ENCODE data around the gene SSH2.
"Not testable (repeated sequence)": the region's sequence is repeated elsewhere in the genome, so short reads cannot be mapped to it uniquely, and the experiment has no call there.

SSH2 gene

DNA sequence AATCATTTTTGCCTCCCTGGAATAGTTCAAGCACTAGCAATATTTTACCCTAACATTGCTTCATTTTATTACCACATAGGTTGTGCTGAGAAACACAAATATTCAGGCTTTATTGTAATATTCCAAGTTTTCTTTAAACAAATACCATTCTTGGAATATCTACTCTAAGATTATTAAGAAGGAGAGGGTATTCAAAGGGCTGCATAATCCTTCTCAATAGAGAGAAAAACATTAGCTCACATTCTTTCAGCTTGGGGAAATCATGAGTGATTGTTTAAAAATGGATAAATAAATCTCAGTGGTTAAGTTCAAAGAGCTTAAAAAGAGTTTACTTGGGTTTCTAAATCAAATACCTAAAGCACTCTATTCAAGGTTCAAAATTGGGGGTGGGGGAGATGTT is 195.4 kb downstream of the SSH2 start:
- no peak for DNase-seq (ENCODE audit: low read depth)

DNA sequence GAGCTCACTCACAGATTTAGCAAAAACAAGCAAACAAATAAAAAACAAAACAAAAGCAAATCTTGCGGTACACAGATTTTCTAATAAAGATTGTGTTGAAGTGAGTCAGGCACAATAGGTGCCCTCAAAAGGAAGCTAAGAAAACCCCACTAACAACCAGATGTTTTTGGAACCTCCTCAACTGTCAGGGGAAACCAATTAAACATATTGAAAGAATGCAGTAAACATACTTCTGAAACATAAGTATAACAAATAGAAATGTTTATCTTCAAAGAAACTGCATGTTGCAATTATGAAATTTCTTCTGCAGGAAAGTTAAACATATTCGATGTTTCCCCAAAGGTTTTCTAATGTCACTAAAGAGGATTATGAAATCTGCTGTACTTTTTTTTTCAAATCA is 196.9 kb downstream of the SSH2 start:
- DNase-seq (ENCODE audit: low read depth) = no peak

DNA sequence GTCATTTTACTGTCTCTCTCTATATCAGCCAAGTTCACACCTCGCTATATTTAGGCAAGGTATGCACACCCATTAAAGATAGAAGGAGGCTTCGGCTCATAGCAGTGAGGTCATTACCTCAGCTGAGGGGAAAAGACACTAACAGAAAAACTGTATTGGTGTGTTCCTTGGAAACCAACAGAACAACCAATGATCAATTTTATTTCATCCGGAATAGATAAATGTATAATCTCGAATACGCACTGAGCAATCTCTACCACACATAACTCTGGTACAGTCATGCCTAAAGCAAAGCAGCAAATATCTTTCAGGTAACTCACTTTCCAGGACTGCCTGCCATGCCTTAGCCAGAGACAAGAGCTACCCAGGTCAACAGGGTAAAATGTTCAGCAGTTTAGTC is 197.4 kb downstream of the SSH2 start:
- DNase-seq (ENCODE audit: low read depth) = no peak

DNA sequence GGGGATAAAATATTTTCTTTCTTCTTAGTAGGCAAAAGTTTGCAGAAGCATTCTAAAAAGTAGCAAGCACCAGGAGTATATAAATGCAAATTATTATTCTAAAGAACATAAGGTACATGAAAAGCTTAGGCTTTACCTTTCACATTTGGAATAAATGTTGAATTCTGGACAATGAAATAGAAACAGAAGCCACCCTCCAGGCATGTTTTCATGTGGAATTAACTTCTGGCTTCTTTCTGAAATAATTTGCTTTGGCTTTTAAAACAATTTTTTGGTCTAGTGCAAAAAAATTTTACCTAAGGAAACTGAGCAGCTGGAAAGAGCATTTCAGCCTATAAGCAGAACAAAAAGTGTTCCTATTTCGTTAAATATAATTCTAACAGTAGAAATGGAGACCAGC is 197.8 kb downstream of the SSH2 start:
- DNase-seq (ENCODE audit: low read depth) = no peak

DNA sequence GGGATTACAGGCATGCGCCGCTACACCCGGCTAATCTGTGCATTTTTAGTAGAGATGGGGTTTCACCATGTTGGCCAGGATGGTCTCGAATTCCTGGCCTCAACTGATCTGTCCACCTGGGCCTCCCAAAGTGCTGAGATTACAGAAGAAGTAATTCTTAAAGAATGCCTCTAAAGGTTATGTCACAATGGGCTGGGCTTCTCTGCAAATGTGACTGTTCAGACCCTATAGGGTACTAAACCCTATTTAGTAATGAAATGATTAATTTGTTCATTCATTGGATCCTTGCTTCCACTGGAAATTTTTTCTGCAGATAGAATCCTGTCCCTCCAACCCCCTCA is 198.5 kb downstream of the SSH2 start:
- DNase-seq (ENCODE audit: low read depth) = no peak

DNA sequence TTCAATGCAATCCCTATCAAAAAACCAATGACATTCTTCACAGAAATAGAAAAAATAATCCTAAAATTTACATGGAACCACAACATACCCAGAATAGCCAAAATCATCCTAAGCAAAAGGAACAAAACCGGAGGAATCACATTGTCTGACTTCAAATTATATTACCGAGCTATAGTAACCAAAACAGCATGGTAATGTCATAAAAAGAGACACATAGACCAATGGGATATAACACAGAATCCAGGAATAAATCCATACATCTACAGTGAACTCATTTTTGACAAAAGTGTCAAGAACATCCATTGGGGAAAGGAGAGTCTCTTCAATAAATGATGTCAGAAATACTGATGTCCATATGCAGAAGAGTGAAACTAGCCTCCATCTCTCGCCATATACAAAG is 201.5 kb downstream of the SSH2 start:
- DNase-seq (ENCODE audit: low read depth) = no peak

DNA sequence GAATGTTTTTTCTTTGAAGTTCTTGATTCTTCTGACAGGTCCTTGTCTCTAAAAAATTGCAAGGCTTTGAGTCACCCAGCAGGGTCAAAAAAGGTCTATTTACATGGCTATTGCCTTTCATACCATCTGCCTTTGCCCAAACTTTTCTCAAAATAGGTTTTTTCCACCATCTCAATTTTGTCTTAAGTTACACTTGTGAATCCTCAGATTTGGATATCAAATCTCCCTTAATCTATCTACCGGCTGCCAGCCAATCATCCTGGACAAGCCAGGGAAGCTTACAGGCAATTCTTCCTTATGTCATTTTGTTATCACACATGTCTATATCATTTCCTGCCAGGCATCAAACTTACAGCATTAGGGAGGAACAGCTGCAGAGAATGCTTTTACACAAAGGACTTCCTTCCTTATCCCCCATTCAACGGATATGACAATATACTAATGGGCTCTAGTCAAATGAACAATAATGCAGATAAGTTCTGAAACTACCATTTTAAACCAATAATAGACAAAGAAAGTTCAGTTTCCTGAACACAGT is 203.2 kb downstream of the SSH2 start:
- DNase-seq (ENCODE audit: low read depth) = no peak

DNA sequence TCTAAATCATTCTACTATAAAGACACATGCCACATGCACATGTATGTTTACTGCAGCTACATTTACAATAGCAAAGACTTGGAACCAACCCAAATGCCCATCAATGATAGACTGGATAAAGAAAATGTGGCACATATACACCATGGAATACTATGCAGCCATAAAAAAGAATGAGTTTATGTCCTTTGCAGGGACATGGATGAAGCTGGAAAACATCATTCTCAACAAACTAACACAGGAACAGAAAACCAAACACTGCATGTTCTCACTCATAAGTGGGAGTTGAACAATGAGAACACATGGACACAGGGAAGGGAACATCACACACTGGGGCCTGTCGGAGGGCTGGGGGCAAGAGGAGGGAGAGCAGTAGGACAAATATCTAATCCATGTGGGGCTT is 204.6 kb downstream of the SSH2 start:
- not testable (repeated sequence) for DNase-seq (ENCODE audit: low read depth)

DNA sequence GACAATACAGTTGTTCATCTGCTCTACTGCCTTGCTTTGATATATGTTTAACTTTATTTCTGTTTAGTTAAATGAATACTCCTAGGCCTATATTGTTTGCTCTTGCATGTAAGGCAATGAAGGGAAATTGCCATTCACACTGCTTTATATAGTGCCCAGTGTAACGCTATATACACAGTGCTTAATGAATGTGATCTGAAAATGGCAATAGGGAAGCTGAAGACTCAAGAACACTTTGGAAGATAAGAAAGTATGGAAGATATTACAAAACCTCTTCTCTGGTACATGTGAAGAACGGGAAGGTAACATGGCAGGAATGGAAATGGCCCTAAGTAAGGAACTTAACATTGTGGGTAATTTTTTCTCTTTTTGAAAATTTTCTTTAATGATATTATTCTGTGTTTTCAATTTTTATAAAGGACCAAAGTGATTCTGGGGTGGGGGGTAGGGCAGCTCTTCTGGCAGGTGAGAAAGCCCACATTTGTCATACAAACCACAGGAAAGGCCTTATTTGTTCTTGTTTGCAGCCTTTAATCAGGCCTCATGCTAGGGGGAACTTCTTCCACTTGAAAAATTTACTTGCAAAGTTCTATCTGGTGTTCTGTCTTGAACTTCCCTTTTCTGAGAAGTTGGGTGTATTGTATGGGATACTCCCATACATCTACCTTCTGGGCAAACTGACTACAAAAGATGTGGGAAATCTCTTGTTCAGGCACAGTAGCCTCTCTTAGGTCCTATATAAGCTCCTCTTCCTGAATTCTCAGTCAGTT is 206.6 kb downstream of the SSH2 start:
- DNase-seq (ENCODE audit: low read depth) = no peak

DNA sequence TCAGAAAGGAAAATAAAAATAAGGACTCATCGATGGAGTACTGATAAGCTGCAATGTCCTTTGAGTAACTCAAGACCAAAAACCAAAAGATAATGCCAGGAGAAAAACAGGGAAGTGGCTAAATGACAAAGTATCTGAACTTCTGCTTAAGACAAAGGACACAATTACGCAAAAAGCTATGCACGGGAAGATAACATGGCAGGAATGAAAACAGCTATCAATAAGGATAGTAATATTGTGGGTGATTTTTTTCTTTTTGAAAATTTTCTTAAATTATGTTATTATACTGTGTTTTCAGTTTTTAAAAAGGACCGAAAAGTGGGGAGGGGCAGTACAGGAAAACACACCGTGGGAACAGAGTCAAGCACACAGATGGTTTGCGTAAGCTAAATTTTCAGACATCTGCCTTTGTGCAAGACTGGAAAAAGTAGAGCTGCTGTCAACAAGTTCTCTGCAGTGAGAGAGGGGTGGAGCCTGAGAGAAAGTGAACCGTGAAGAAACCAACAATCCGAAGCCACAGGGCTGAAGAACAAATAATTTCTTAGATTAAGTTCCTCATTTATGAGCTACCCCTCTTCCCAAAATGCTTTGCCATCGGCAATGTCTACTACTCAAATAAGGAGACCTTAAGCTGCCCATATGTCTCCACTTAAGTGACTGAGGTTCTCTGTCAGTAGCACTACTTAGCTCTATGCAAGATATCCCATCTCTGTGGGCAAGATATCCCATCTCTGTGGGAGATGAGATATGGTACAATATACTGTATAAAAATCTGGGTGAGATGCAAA is 207.4 kb downstream of the SSH2 start:
- no peak for DNase-seq (ENCODE audit: low read depth)

DNA sequence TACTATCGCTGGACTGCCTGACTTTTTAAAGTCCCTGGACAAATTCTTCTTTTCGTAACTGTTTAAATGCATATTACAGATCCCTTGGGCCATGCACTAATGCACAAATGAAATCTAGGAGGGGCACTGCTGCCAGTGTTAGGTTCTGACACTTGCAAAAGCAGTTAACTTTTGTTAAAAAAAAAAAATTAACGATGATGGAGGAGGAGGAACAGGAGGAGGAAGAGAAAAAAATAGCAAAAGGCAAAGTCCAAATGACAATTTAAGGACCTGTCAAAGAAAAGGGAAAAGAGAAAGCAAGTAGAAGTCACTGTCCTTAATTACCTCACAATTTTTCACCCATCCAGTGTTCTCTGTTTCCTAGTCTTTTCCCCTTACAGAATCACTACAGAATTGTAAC is 209.5 kb downstream of the SSH2 start:
- no peak for DNase-seq (ENCODE audit: low read depth)

DNA sequence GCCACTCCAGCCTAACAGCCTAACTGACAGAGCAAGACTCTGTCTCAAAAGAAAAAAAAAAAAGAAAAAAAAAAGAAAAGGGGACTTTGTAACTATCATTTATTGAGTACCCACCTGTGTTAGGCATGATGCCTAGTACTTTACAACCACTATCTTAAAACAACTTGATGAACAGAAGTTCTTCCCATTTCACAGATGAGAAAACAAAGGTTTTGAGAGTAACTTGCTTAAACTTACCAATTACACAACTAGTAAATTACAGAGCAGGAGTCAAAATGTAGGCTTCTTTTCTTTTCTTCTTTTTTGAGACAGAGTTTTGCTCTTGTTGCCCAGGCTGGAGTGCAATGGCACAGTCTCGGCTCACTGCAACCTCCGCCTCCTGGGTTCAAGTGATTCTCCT is 210.6 kb downstream of the SSH2 start:
- no peak for DNase-seq (ENCODE audit: low read depth)

DNA sequence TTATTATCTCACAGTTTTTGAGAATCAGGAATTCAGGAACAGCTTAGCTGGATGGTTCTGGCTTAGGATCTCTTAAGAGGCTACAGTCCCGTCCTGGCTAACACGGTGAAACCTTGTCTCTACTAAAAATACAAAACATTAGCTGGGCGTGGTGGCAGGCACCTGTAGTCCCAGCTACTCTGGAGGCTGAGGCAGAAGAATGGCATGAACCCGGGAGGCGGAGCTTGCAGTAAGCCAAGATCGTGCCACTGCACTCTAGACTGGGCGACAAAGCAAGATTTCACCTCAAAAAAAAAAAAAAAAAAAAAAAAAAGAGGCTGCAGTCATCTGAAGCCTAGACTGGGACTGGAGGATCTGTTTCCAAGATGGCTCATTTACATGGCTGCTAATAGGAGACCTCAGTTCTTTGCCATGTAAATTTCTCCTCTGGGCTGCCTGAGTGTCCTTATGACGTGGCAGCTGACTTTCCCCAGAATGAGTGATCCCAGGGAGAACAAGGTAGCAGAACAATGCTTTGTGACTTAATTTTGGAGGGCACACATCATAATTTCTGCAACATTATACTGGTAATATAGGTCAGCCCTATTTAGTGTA is 211.5 kb downstream of the SSH2 start:
- no peak for DNase-seq (ENCODE audit: low read depth)

DNA sequence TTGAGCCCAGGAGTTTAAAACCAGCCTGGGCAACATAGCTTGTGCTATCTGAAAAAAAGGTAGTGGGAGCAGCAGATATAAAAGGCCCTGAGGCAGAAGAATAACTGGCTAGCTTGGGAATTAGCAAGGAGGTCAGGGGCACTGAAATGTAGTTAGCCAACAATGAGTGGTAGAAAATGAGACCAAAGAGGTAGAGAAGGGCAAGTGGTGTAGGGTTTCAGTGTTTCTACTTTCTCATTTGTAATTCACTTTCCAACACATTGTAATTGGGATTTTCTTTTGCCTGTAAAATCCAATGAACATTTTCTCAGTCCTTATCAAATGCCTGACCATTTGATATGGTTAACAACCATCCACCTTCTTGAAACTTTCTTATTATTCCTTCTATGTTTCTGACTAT is 212.2 kb downstream of the SSH2 start:
- no peak for DNase-seq (ENCODE audit: low read depth)

DNA sequence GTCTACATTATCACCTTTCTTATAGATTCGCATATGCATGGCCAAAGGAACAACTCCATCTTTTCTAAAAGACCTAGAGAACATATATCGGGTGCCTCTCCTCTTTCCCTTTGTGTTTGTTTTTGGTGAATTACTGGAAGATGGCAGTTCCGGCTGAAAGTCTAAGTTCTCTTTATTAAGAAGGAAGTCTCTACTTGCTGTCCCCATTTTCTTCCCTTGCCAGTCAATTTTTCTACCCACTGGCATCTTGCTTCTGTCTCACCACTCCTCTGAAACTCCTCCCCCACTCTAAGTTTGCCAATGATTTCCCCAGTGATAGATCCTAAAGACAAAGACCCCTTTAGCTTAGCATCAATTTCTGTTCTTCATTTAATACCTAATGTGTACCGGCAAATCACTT is 213.5 kb downstream of the SSH2 start:
- no peak for DNase-seq (ENCODE audit: low read depth)

DNA sequence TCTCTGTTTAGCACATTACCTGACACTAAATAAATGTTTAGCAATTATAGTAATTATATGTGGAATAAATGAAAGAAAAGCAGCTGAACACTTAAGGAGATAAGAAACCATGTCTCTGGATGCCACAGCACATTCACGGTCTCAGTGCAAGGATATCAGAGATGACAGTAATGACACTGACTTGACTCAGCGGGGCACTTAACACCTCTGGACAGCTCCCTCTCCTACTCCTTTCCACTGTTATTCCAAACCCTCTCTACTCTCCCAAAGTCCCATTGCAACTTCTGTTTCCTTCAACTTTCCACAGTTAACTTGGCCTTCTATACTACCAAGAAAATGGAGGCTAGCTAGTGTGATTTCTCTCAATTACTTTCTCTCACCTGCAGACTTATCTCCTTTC is 214.3 kb downstream of the SSH2 start:
- no peak for DNase-seq (ENCODE audit: low read depth)

DNA sequence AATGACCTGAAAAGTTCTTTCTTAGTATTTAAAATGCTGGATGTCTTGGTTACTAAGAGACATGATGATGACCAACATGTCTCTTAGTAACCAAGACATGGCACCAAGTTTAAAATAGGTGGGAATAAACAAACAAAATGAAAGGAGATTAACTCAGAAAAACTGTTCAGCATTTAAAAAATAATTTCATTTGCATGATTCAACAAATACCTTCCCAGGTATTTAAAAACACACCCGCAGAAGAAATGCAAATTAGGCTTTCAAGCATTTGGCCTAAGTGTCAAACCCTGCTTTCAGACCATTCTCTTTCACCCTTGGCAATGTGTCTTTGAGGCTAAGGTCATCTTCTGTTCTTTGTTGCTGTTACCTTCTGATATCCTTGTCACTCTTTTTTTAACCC is 215.9 kb downstream of the SSH2 start:
- DNase-seq (ENCODE audit: low read depth) = no peak

DNA sequence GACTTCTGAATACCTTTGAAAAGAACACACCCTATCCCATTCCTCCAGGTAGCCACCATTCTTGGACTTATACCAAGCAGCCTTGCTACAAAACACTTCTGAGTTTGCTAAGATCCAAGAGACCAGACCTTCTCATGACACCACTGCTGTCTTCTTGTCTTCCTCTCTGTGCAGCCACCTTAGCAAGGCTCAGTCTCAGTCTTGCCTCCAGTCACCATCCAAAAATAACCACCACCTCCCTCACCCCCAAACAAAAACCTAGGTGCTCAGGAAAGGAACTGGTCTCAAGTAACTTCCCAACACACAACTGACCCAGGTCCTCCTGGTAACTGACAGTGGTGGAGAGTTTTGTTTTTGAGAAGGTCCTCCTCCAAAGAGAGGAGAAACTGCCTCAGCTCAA is 216.4 kb downstream of the SSH2 start:
- DNase-seq (ENCODE audit: low read depth) = no peak

DNA sequence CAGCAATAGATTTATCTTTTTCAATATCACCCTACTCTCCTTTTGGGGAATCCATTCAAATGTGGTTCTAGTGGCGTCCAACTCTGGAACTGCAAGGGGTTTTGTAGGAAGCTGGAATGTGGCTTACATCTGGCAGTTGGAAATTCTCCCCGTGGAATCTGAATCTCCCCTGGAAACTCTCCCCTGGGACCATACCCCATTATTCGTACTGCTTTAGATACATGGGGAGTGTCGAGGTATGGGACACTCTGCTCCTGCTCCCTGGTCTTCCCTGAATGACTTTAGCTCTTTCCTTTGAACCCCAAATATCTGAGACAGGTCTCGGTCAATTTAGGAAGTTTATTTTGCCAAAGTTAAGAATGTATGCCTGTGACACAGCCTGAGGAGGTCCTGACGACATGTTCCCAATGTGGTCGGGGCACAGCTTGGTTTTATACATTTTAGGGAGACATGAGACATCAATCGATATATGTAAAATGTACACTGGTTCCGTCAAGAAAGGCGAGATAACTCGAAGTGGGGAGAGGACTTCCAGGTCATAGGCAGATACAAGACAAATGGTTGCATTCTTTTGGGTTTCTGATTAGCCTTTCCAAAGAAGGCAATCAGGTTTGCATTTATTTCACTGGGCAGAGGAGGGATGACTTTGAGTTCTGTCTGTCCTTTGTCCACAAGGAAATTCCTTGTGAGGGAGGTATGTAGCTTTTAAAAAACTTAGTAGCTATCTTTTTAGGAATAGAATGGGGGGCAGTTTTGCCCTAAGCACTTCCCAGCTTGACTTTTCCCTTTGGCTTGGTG is 218.2 kb downstream of the SSH2 start:
- DNase-seq (ENCODE audit: low read depth) = no peak

DNA sequence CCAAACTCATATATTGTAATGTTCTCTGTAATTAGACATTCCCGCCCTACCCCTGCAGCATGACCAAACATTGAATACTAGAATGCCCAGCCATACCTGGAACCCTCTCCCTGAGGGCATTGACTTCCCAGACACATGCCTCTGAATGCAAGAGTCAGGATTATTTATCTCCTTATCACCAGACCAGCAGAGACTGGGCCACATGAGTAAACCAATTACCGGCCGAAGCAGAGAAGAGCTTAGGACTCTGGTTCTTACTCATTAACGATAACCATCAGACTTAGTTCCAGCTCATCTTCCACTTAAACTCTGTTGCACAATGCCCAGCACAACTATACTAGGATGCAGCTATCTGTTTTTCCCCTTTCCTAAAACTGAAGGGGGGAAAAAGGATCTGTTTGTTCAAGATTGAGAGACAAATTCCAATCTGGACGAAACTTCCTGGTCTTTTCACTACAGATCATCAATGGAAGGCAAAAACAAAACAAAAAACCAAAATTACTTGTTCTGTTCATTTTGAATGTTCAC is 219.1 kb downstream of the SSH2 start:
- DNase-seq (ENCODE audit: low read depth) = no peak

DNA sequence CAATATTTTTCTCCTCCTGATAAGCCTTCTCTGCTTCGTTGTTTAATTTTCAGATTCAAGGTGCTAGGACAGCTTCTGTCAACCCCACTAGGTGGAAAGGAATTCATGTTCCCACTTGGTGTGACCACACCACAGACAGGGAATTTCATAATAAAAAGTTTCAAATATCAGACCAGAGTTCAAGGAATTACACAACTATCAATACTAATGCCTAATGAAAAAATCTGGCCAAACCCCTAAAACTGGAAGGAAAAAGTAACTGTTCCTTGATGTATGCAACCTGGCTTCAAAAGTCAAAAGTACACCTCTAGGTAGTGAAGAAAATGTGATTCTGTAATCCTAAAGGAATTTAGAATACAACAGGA is 219.5 kb downstream of the SSH2 start:
- DNase-seq (ENCODE audit: low read depth) = no peak

DNA sequence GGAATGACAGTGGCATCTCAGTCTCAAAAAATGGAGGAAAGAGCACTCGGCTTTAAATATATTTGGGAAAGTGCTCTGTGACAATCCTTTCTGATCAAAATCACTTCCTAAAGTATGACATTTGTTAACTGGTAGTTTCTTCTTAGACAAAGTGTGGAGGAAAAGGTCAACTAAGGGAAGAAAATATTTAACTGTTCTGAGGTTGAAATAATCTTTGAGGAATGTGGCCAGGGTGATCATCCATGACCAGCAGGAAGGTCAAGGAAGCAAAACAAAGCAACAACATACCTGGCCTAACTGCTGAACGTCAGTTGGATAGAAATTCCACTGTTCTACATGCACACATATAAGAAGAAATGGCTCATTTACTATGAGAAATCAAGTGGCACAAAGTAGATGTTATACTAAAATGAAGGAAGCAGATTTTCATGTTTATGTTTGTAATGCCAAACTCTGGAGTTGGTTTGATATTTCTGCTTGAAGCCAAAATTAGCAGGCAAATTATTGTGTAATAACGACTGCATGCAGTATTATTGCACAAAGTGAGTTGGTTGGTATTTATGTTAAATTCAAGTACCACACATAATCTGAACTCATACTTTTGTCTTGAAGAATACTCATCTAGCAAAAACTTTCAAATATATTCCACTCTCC is 220.0 kb downstream of the SSH2 start:
- DNase-seq (ENCODE audit: low read depth) = no peak

Measured in GM04503 (cell line).